ENCODE results near the gene ZNF564. TPM values are rescaled to one million over a fixed set of nuclear protein-coding genes. Genes with fewer than 3 reads are reported as not detected.

The ZNF564 gene
- total RNA-seq = 10 to 100 TPM; 17.3 to 20.6 TPM
- 7.9 TPM for polyA plus RNA-seq (2013, experiment 1 of 2)
- polyA plus RNA-seq (2013, experiment 2 of 2) = 6.9 TPM
- long read RNA-seq, experiment 1 = 0 reads
- long read RNA-seq, experiment 2, transcript ZNF564-201 (4 exons, 2,935 nt) = major isoform, 17 of 20 reads
- long read RNA-seq, experiment 2, partial matches to known transcripts = 1 of 20 reads
- long read RNA-seq, experiment 2, other reads (novel, unspliced or antisense) = 0 of 20 reads
- long read RNA-seq, experiment 3, transcript ZNF564-205 (5 exons, 524 nt) = minor isoform, 5 of 116 reads
- long read RNA-seq, experiment 3, transcript ZNF564-201 (4 exons, 2,935 nt) = major isoform, 103 of 116 reads
- long read RNA-seq, experiment 3, partial matches to known transcripts = 1 of 116 reads
- long read RNA-seq, experiment 3, other reads (novel, unspliced or antisense) = 4 of 116 reads
- long read RNA-seq, experiment 4, transcript ZNF564-201 (4 exons, 2,935 nt) = major isoform, 7 of 7 reads
- long read RNA-seq, experiment 4, partial matches to known transcripts = 0 of 7 reads
- long read RNA-seq, experiment 4, other reads (novel, unspliced or antisense) = 0 of 7 reads

DNA sequence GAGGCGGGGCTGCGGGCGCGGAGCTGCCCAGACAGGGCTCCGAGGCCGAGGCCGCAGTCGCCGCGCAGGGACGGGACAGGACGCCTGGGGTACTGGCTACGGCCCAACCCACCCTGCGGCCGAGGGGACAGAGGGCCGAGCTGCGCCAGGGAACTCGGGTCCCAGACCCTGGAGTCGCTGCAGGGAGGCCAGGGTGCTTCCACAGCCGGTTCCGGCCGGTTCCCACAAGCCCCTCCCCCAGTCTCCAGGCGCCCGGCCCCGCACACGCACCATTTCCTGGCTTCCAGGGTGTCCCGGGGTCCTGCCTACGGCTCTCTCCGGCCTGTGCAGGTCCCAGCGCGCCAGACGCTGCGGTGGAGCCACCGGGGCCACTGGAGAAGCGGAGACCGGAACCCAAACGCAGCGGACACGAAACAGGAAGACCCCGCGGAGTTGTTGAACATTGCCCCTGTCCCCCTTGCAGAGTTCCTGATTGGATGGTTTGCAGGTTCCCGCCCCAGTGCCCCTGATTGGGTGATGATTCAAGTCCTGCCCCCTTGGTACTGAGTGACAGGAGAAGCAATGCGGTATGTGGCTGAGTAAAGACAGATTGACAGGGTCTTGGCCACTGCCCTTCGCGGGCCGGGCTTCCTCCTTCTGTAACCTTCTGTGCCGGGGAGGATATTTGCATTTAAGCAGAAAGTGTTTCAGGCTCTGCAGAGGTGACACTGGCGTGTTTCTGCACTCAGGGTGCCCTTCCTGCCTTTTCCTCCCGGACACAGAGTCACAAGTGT is at the start of gene ZNF564:
TSS of gene ZNF564 (minus strand) at position 423 of the 773 bp plus-strand sequence. CDS start at position 273, 150 bp downstream.
- peak within 1 kb of the TSS; percentile 94 for H3K27ac Mint-ChIP-seq
- peak within 1 kb of the TSS; percentile 82 for H3K4me3 ChIP-seq (ENCODE audit: low read length)
- peaks cover 30% of the 10 kb centered on the region for H3K36me3 ChIP-seq (ENCODE audit: control insufficient read depth, insufficient read depth, low read length)
- peaks cover 15% of the 10 kb centered on the region for H3K4me1 Mint-ChIP-seq
- 0% methylated on average over 24 to 49 of the region's 49 CpGs for WGBS, 2 experiments (ENCODE audit: insufficient coverage in 1 of 2, insufficient read length in 1 of 2)
- peaks cover 5% of the 10 kb centered on the region for H3K4me1 ChIP-seq (ENCODE audit: control insufficient read depth, insufficient read depth, low read length)
- peak within 1 kb of the TSS; percentile 91 for H3K27ac ChIP-seq (ENCODE audit: low read depth, low read length)
- peaks cover 32% of the 10 kb centered on the region for H3K36me3 Mint-ChIP-seq (ENCODE audit: low read depth)
- H3K27me3 ChIP-seq (ENCODE audit: control insufficient read depth, insufficient read depth, low read length, poor library complexity, severe bottlenecking) = no peaks in the 10 kb centered on the region
- TF ChIP-seq, protein P1, sequence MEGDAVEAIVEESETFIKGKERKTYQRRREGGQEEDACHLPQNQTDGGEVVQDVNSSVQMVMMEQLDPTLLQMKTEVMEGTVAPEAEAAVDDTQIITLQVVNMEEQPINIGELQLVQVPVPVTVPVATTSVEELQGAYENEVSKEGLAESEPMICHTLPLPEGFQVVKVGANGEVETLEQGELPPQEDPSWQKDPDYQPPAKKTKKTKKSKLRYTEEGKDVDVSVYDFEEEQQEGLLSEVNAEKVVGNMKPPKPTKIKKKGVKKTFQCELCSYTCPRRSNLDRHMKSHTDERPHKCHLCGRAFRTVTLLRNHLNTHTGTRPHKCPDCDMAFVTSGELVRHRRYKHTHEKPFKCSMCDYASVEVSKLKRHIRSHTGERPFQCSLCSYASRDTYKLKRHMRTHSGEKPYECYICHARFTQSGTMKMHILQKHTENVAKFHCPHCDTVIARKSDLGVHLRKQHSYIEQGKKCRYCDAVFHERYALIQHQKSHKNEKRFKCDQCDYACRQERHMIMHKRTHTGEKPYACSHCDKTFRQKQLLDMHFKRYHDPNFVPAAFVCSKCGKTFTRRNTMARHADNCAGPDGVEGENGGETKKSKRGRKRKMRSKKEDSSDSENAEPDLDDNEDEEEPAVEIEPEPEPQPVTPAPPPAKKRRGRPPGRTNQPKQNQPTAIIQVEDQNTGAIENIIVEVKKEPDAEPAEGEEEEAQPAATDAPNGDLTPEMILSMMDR (conservative IDR thresholded peaks at IDR 0.05) = no peak
- peaks cover 6% of the 10 kb centered on the region for H3K27me3 Mint-ChIP-seq (ENCODE audit: insufficient read depth)
- H3K9me3 Mint-ChIP-seq = peaks cover 14% of the 10 kb centered on the region
- peak within 1 kb of the TSS; percentile 84 for H3K4me3 Mint-ChIP-seq
- peaks cover 16% of the 10 kb centered on the region for H3K9me3 ChIP-seq (ENCODE audit: control insufficient read depth, low read length)
- peak within 1 kb of the TSS; percentile 88 for H3K9ac ChIP-seq (ENCODE audit: extremely low read depth, low read length, poor library complexity, severe bottlenecking)
- DNase-seq = peak; percentile 99

DNA sequence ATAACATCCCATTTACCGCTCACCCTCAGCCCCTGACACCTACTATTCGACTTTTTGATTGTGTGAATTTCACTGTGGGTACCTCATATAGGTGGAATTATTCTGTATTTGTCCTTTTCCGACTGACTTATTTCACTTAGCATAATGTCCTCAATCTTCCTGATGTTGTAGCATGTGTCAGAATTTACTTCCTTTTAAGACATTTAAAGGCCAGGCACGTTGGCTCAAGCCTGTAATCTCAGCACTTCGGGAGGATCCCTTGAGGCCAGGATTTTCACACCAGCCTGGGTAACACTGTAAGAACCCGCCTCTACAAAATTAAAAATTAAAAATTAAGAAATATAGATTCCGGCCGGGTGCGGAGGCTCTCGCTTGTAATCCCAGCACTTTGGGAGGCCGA is 46.3 kb upstream of the ZNF564 start:
- H3K4me1 ChIP-seq (ENCODE audit: control insufficient read depth, insufficient read depth, low read length) = no peaks in the 10 kb centered on the region
- H3K36me3 Mint-ChIP-seq (ENCODE audit: low read depth) = peaks cover 38% of the 10 kb centered on the region
- no peaks in the 10 kb centered on the region for H3K9me3 Mint-ChIP-seq
- no peaks in the 10 kb centered on the region for H3K27me3 ChIP-seq (ENCODE audit: control insufficient read depth, insufficient read depth, low read length, poor library complexity, severe bottlenecking)
- no peak overlapping the region for H3K9ac ChIP-seq (ENCODE audit: extremely low read depth, low read length, poor library complexity, severe bottlenecking)
- H3K9me3 ChIP-seq (ENCODE audit: control insufficient read depth, low read length) = no peaks in the 10 kb centered on the region
- 93 to 95% methylated on average over 8 to 10 of the region's 11 CpGs for WGBS, 2 experiments (ENCODE audit: insufficient coverage in 1 of 2, insufficient read length in 1 of 2)
- TF ChIP-seq, protein P1 (conservative IDR thresholded peaks at IDR 0.05) = no peak
- peaks cover 12% of the 10 kb centered on the region for H3K36me3 ChIP-seq (ENCODE audit: control insufficient read depth, insufficient read depth, low read length)
- no peak overlapping the region for H3K27ac Mint-ChIP-seq
- no peaks in the 10 kb centered on the region for H3K27me3 Mint-ChIP-seq (ENCODE audit: insufficient read depth)
- H3K4me3 Mint-ChIP-seq = no peak overlapping the region
- DNase-seq = no peak
- no peak overlapping the region for H3K4me3 ChIP-seq (ENCODE audit: low read length)
- no peak overlapping the region for H3K27ac ChIP-seq (ENCODE audit: low read depth, low read length)
- H3K4me1 Mint-ChIP-seq = no peaks in the 10 kb centered on the region

DNA sequence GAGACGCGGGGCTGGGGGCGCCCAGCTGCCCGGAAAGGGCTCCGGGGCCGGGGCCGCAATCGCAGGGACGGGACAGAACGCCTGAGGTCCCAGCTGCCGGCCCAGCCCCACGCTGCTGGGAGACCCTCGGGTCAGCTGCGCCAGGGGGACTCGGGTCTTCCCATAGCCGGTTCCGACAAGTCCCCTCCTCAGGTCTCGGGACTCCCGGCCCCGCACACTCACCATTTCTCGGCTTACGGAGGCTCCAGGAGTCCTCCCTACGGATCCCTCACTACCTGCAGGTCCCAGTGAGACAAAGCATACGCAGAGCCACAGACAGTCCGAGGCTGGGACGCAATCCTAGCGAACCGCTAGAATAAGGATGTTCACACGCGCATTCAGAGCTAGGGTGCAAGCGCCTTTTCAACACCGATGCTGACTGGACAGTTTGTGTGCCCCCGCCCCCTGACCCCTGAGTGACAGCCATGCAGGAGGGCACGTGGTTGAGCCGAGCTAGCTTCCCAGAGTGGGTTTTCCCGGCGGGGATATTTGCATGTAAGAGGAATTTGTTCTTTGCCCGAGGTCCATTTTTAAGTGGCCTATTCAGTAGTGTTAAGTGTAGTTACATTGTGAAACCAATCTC is 45.8 kb upstream of the ZNF564 start:
- Histone ChIP-seq H3K27me3 (ENCODE audit: control insufficient read depth, insufficient read depth, low read length, poor library complexity, severe bottlenecking) (no peaks in the 10 kb centered on the region), H3K9me3 (ENCODE audit: control insufficient read depth, low read length) (no peaks in the 10 kb centered on the region), H3K27ac (ENCODE audit: low read depth, low read length) (no peak overlapping the region), H3K4me3 (ENCODE audit: low read length) (peak overlapping the region; percentile 45), H3K9ac (ENCODE audit: extremely low read depth, low read length, poor library complexity, severe bottlenecking) (no peak overlapping the region), H3K36me3 (ENCODE audit: control insufficient read depth, insufficient read depth, low read length) (peaks cover 13% of the 10 kb centered on the region), H3K4me1 (ENCODE audit: control insufficient read depth, insufficient read depth, low read length) (no peaks in the 10 kb centered on the region)
- Mint-ChIP-seq H3K27ac (no peak overlapping the region), H3K36me3 (ENCODE audit: low read depth) (peaks cover 38% of the 10 kb centered on the region), H3K4me1 (no peaks in the 10 kb centered on the region), H3K4me3 (no peak overlapping the region), H3K9me3 (no peaks in the 10 kb centered on the region), H3K27me3 (ENCODE audit: insufficient read depth) (no peaks in the 10 kb centered on the region)
- WGBS, 2 experiments (ENCODE audit: insufficient coverage in 1 of 2, insufficient read length in 1 of 2) = 43 to 73% methylated on average over 23 to 38 of the region's 38 CpGs
- TF ChIP-seq, protein P1 (conservative IDR thresholded peaks at IDR 0.05) = no peak
- DNase-seq = no peak
